K562 (cell line): Measurements from ENCODE around the gene CDS1. TPM values are rescaled to one million over a fixed set of nuclear protein-coding genes. Genes with fewer than 3 reads are reported as not detected.

Experiments used
- KHSRP ChIP-seq: fragments of 450-650 bp; IDR thresholded peaks from 2 replicates; pipeline ENCODE4 v1.6.1; 2017
- REST ChIP-seq, 2 experiments: fragments of 450-650 bp; formaldehyde crosslinking in 1 of 2; IDR thresholded peaks; 2 replicates each; pipeline versions ENCODE4 v1.4.0 to v1.6.1; 2014 to 2020; ENCODE audit warnings: mild to moderate bottlenecking in 2 of 2, borderline replicate concordance in 1 of 2, low read depth in 1 of 2
- ZHX1 ChIP-seq: fragments of 150-350 bp; conservative IDR thresholded peaks from 2 replicates; pipeline ENCODE4 v1.6.1; 2014; ENCODE audit warnings: low read length
- ZZZ3 ChIP-seq: fragments of 450-650 bp; IDR thresholded peaks from 2 replicates; pipeline ENCODE4 v1.6.1; 2016; ENCODE audit warnings: antibody characterized with exemption, mild to moderate bottlenecking, moderate library complexity
- polyA plus RNA-seq, 8 experiments: library from polyadenylated mRNA; depleted of rRNA in 4 of 8; stranded (reverse) in 5 of 8; unstranded in 3 of 8; fragments of >200 nt; fragmentation: Nextera tagmentation in 2 of 8; fragmentation: Illumina TruSeq in 1 of 8; extraction: Ambion mirVana in 2 of 8; extraction: Trizol in 1 of 8; gene quantifications; 2 replicates each; pipeline versions ENCODE4 v1.2.1 to v1.2.3, GENCODE V29; 2011 to 2014; ENCODE audit warnings: inconsistent platforms in 1 of 8, missing spikeins in 1 of 8
- total RNA-seq, 7 experiments: library from RNA; depleted of rRNA in 6 of 7; stranded (reverse); fragments of >200 nt in 6 of 7; fragmentation: Illumina TruSeq in 2 of 7; extraction: Trizol in 2 of 7; gene quantifications; 2 replicates each; pipeline versions ENCODE4 v1.2.1 to v1.2.3, GENCODE V29; 2011 to 2021; ENCODE audit warnings: low replicate concordance in 1 of 7

CDS1 gene
- total and polyA plus RNA-seq, 9 of the 15 experiments (the other 6 are each of a cell fraction or from before 2014, with no cell fraction given): 0.04 to 0.42 (median 0.15) TPM

GRCh38 chr4:84615355-84615754, 32.4 kb downstream of the CDS1 start (continued):
- no peak for TF ChIP-seq ZHX1
- no peak for TF ChIP-seq REST (IDR thresholded peaks at IDR 0.05; ENCODE audit: borderline replicate concordance)
- TF ChIP-seq REST (CRISPR knock-in tag; IDR thresholded peaks at IDR 0.05; ENCODE audit: low read depth): no peak
- no peak for TF ChIP-seq ZZZ3
- no peak for TF ChIP-seq KHSRP
- TF ChIP-seq, all 486 proteins: peak for 0
